SK-N-MC (cell line): Measurements from ENCODE around the gene GHRL.
A peak's percentile ranks its signal among the peaks of the same experiment; 100 is the strongest.

Experiments used
- DNase-seq: peaks from one replicate; pipeline ENCODE4 v3.0.0-alpha.2; 2011; ENCODE audit warnings: low read depth, low spot score
- H3K27ac ChIP-seq: fragments of 200-600 bp; sonication (generic); 2 replicates; pipeline ENCODE4 v1.5.1; 2016; ENCODE audit warnings: mixed run types
- H3K36me3 ChIP-seq: fragments of 200-600 bp; sonication (generic); 2 replicates; pipeline ENCODE4 v1.6.1; 2017; ENCODE audit warnings: antibody characterized with exemption, low read length, mixed read lengths; ENCODE audit not compliant: insufficient read depth
- H3K4me3 ChIP-seq: fragments of 200-600 bp; sonication (generic); 2 replicates; pipeline ENCODE4 v1.5.1; 2016
- H3K9ac ChIP-seq: fragments of 200-600 bp; sonication (generic); 2 replicates; pipeline ENCODE4 v1.8.0; 2017; ENCODE audit warnings: mixed run types, mixed read lengths; ENCODE audit not compliant: insufficient read length
- H3K9me3 ChIP-seq: fragments of 200-600 bp; sonication (generic); 2 replicates; pipeline ENCODE4 v1.6.1; 2017; ENCODE audit warnings: low read depth, mild to moderate bottlenecking, antibody characterized with exemption, low read length, moderate library complexity, mixed read lengths
- EZH2 ChIP-seq: fragments of 200-600 bp; sonication (generic); IDR thresholded peaks from one replicate; pipeline ENCODE4 v1.6.1; 2017; ENCODE audit warnings: antibody characterized with exemption
- FOXP2 ChIP-seq: optimal IDR thresholded peaks from 2 replicates; pipeline ENCODE3; 2011; ENCODE audit warnings: mild to moderate bottlenecking, moderate library complexity; ENCODE audit not compliant: insufficient read depth; ENCODE audit errors: extremely low read length, control extremely low read depth
- POLR2AphosphoS5 ChIP-seq: IDR thresholded peaks from 2 replicates; pipeline ENCODE4 v1.6.1; 2012; ENCODE audit warnings: mild to moderate bottlenecking, low read depth, low read length, borderline replicate concordance

Gene GHRL

GRCh38 chr3:10330319-10330718 is 37.6 kb upstream of the GHRL start:
- H3K36me3 ChIP-seq, result no peaks in the 10 kb centered on the region
- H3K4me3 ChIP-seq, result no peak overlapping the region
- no peaks in the 10 kb centered on the region for H3K9me3 ChIP-seq
- no peak for DNase-seq
- TF ChIP-seq FOXP2, result no peak
- TF ChIP-seq EZH2, result no peak
- TF ChIP-seq POLR2AphosphoS5, result no peak
- no peak overlapping the region for H3K9ac ChIP-seq
- H3K27ac ChIP-seq, result no peak overlapping the region

- DNase-seq, result no peak
- no peak for TF ChIP-seq POLR2AphosphoS5
- no peak for TF ChIP-seq FOXP2
- no peak for TF ChIP-seq EZH2
- H3K9me3 ChIP-seq, result no peaks in the 10 kb centered on the region
- no peaks in the 10 kb centered on the region for H3K36me3 ChIP-seq
- no peak overlapping the region for H3K4me3 ChIP-seq
- no peak overlapping the region for H3K9ac ChIP-seq
- H3K27ac ChIP-seq, result no peak overlapping the region
Measured at GRCh38 chr3:10329495-10330015, 36.8 kb upstream of the GHRL start.

DNA sequence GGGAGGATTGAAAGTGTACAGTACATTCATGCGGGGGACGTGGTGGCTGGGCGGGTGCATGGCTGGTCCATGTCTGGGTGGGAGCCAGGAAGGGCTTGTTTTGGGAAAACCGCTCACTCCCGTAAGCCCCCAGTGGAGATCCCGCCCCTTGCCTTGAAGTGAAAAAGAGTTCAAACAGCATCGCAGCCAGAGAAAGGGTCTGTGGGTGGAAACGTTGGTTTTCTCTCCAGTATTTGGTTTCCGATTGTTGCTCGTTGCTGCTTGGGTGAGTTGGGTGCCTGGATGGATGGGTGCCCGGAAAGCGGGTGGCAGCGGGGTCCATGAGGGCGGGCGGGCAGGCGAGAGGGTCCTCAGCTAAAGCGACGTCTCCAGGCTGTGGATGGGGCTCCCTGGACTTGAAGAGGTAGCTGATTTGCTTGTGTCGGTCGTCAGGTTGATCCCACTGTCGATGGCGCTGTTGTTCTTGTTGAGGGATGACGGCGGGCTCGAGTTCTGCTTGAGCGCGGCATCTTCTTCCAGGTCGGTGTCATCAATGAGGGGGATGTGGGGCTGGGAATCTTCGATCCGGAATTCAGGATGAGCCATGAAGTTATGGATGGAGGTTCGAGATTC is 35.8 kb upstream of the GHRL start:
- Histone ChIP-seq H3K27ac (no peak overlapping the region), H3K4me3 (no peak overlapping the region)
- TF ChIP-seq FOXP2 (no peak), POLR2AphosphoS5 (no peak)

DNA sequence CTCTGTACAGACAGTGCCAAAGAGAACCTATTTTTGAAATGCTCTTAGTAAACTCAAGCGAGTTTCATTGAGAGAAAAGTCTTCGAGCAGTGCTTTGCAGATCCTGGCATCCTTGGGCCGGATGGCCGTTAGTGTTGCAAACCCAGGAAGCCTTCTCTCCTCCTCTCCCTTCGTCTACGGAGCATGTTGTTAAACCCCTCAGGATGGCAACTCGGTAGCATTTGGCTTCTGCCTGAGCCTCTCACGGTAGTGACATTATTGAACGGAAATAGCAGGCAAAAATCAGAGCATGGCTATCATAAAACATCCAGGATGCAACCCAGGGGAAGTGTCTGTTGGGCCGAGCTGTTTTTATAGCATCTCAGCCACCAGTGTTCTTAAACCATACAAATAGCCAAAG is 34.8 kb upstream of the GHRL start:
- TF ChIP-seq EZH2 (no peak), POLR2AphosphoS5 (no peak), FOXP2 (no peak)
- DNase-seq, result no peak
- H3K4me3 ChIP-seq, result no peak overlapping the region
- H3K36me3 ChIP-seq, result no peaks in the 10 kb centered on the region
- no peak overlapping the region for H3K27ac ChIP-seq
- no peak overlapping the region for H3K9ac ChIP-seq
- no peaks in the 10 kb centered on the region for H3K9me3 ChIP-seq

More for the DNA sequence above, 35.8 kb upstream of the GHRL start:
- DNase-seq, result no peak
- Histone ChIP-seq H3K9me3 (no peaks in the 10 kb centered on the region), H3K9ac (no peak overlapping the region), H3K36me3 (no peaks in the 10 kb centered on the region)

GRCh38 chr3:10322352-10322710 is 29.6 kb upstream of the GHRL start:
- no peak overlapping the region for H3K9ac ChIP-seq
- peaks cover 7% of the 10 kb centered on the region; the same call in 1 of the 2 replicates for H3K36me3 ChIP-seq
- H3K4me3 ChIP-seq, result no peak overlapping the region
- H3K27ac ChIP-seq, result no peak overlapping the region
- no peak for DNase-seq
- no peaks in the 10 kb centered on the region for H3K9me3 ChIP-seq
- TF ChIP-seq EZH2, result no peak
- TF ChIP-seq POLR2AphosphoS5, result no peak
- no peak for TF ChIP-seq FOXP2

DNA sequence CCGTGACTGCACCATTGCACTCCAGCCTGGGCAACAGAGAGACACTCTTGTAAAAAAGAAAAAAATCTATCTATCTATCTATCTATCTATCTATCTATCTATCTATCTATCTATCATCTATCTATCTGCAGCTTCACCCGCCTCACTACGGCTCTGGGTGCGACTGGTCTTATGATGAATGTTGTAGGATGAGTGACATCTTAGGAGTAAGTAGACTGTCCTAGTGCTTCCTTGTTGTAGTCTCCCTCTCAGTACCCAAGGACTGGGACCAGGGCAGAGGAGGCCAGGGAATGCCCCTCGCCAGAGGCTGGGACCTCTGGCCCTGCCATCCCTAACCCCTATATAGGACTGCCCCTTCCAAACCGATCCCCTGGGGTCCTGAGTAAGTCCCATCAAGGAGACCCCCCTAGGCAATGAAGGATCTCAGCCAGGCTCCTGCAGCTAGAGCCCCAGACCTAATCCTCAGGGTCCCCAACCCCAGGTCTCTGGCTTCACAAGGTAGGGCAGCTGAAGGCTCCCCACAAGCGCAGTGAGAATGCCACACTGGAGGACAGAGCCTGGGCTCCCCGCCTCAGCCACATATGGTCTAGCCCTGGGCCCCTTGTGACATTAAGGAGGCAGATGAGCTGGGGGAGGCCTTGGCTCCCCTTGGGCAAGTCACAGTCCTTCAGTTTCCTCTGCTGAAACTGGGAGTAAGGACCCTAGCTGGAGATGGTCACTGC is 29.0 kb upstream of the GHRL start:
- Histone ChIP-seq H3K4me3 (no peak overlapping the region), H3K9me3 (no peaks in the 10 kb centered on the region), H3K27ac (no peak overlapping the region), H3K9ac (no peak overlapping the region), H3K36me3 (peaks cover 7% of the 10 kb centered on the region; the same call in 1 of the 2 replicates)
- TF ChIP-seq EZH2 (no peak), FOXP2 (no peak), POLR2AphosphoS5 (no peak)
- DNase-seq, result no peak

- H3K4me3 ChIP-seq, result peak overlapping the region; percentile 88
- no peak for DNase-seq
- H3K27ac ChIP-seq, result no peak overlapping the region
- peaks cover 7% of the 10 kb centered on the region; the same call in 1 of the 2 replicates for H3K36me3 ChIP-seq
- H3K9me3 ChIP-seq, result no peaks in the 10 kb centered on the region
- TF ChIP-seq EZH2, result no peak
- no peak for TF ChIP-seq POLR2AphosphoS5
- TF ChIP-seq FOXP2, result no peak
- peak overlapping the region; percentile 92 for H3K9ac ChIP-seq
Measured at GRCh38 chr3:10320320-10320677, 27.6 kb upstream of the GHRL start.

DNA sequence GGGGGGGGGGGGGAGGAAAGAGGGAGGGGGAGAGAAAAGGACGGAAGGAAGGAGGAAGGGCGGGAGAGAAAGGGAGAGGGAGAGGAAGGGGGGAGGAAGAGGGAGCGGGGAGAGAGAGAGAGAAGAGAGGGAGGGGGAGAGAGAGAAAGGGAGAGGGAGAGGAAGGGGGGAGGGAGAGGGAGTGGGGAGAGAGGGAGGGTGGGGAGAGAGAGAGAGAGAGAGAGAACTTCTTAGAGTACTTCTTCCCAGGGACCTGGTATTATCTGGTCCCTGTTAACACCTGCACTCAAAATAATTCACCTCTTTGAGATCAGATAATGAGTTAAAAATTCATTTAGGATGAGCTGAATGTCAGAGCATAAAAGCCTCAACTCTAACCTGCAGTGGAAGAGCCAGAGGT is 27.1 kb upstream of the GHRL start:
- TF ChIP-seq FOXP2 (no peak), EZH2 (no peak), POLR2AphosphoS5 (no peak)
- peaks cover 10% of the 10 kb centered on the region; the same call in 1 of the 2 replicates for H3K36me3 ChIP-seq
- no peaks in the 10 kb centered on the region for H3K9me3 ChIP-seq
- peak overlapping the region; percentile 88 for H3K4me3 ChIP-seq
- H3K9ac ChIP-seq, result peak overlapping the region; percentile 92
- no peak for DNase-seq
- no peak overlapping the region for H3K27ac ChIP-seq
